ENCODE measurements around the gene HDAC9.

- TF ChIP-seq CTCF (IDR thresholded peaks at IDR 0.05) (no peak), EZH2phosphoT487 (IDR thresholded peaks at IDR 0.05) (no peak), EZH2 (IDR thresholded peaks at IDR 0.05) (no peak)
Observed at GRCh38 chr7:18754766-18755165, 259.2 kb downstream of the HDAC9 start.
